Measurements from ENCODE around the gene COG1.

DNA sequence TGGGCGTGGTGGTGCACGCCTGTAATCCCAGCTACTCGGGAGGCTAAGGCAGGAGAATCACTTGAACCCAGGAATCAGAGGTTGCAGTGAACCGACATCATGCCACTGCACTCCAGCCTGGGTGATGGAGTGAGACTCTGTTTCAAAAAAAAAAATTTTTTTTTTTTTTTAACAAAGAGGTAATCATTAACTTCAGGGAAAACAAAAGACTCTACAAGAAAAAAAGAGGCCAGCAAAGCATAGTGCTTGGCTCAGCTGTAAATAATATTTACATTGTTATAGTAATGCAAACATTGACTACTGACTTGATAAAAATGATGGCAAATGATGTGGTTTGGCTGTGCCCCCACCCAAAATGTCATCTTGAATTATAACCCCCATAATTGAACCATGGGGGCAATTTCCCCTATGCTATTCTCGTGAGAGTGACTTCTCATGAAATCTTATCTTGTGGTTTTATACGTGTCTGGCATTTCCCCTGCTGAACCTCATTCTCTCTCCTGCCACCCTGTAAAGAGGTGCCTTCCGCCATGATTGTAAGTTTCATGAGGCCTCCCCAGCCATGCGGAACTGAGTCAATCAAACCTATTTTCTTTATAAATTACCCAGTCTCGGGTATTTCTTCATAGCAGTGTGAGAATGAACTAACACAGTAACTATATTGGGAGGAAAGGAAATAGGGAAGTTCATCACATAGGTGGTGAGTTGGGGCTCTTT is 40.8 kb upstream of the COG1 start:
- TF ChIP-seq, protein P1, sequence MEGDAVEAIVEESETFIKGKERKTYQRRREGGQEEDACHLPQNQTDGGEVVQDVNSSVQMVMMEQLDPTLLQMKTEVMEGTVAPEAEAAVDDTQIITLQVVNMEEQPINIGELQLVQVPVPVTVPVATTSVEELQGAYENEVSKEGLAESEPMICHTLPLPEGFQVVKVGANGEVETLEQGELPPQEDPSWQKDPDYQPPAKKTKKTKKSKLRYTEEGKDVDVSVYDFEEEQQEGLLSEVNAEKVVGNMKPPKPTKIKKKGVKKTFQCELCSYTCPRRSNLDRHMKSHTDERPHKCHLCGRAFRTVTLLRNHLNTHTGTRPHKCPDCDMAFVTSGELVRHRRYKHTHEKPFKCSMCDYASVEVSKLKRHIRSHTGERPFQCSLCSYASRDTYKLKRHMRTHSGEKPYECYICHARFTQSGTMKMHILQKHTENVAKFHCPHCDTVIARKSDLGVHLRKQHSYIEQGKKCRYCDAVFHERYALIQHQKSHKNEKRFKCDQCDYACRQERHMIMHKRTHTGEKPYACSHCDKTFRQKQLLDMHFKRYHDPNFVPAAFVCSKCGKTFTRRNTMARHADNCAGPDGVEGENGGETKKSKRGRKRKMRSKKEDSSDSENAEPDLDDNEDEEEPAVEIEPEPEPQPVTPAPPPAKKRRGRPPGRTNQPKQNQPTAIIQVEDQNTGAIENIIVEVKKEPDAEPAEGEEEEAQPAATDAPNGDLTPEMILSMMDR (IDR thresholded peaks at IDR 0.05; ENCODE audit: extremely low read depth in 1 of 2, insufficient read depth in 1 of 2, low read depth in 1 of 2, low read length in 2 of 2) = no peak
- TF ChIP-seq POLR2AphosphoS5 (IDR thresholded peaks at IDR 0.05; ENCODE audit: insufficient read depth, low read depth, low read length) (no peak), POLR2A (IDR thresholded peaks at IDR 0.05; ENCODE audit: low read depth, low read length) (no peak), MAX (IDR thresholded peaks at IDR 0.05; ENCODE audit: insufficient read depth, insufficient read length) (no peak), EZH2 (IDR thresholded peaks at IDR 0.05; ENCODE audit: borderline replicate concordance, low read depth, low read length, severe bottlenecking) (no peak), MYC (IDR thresholded peaks at IDR 0.05; ENCODE audit: low read depth, low read length) (no peak), GATA2 (IDR thresholded peaks at IDR 0.05; ENCODE audit: insufficient read depth, insufficient read length, low read depth, low read length) (no peak)

Measured in endothelial cell of umbilical vein (primary cell).